Cardiac muscle cell (in vitro differentiated cells and primary cell): ENCODE measurements around the gene DOHH. TPM values are rescaled to one million over a fixed set of nuclear protein-coding genes. Genes with fewer than 3 reads are reported as not detected.

Experiments used
- DNase-seq, 2 donors: peaks; one replicate each; pipeline versions ENCODE4 v3.0.0 to v3.0.0-alpha.2; 2010 to 2017; ENCODE audit warnings: low read depth in 1 of 2, low spot score in 1 of 2
- H3K27ac ChIP-seq: fragments of 200-600 bp; sonication (generic); 2 replicates; pipeline ENCODE4 v1.5.1; 2016
- H3K27me3 ChIP-seq: fragments of 200-600 bp; sonication (generic); 2 replicates; pipeline ENCODE4 v1.6.0; 2016; ENCODE audit warnings: control low read depth
- H3K36me3 ChIP-seq: fragments of 200-600 bp; sonication (generic); 2 replicates; pipeline ENCODE4 v1.5.1; 2016; ENCODE audit warnings: control low read depth
- H3K4me1 ChIP-seq: fragments of 200-600 bp; sonication (generic); 2 replicates; pipeline ENCODE4 v1.8.1; 2017; ENCODE audit warnings: low read depth, mild to moderate bottlenecking, mixed run types
- H3K4me3 ChIP-seq: fragments of 200-600 bp; sonication (generic); 2 replicates; pipeline ENCODE4 v1.5.1; 2016; ENCODE audit warnings: mild to moderate bottlenecking
- H3K9me3 ChIP-seq: fragments of 200-600 bp; sonication (generic); 2 replicates; pipeline ENCODE4 v1.5.1; 2017; ENCODE audit warnings: low read depth, mild to moderate bottlenecking, control low read depth
- polyA plus RNA-seq: library from polyadenylated mRNA; unstranded; fragments of >200 nt; fragmentation: Nextera tagmentation; extraction: Ambion mirVana; gene quantifications from 2 replicates; pipeline ENCODE4 v1.2.1, GENCODE V29; 2016
- total RNA-seq: library from RNA; depleted of rRNA; stranded (reverse); fragments of >200 nt; gene quantifications from 2 replicates; pipeline ENCODE4 v1.2.3, GENCODE V29; 2016
- TF ChIP-seq, protein P1 (sequence below): IDR thresholded peaks from 2 replicates; pipeline ENCODE4 v1.5.1; 2012; ENCODE audit warnings: low read depth, mild to moderate bottlenecking, low read length

DOHH gene
- total and polyA plus RNA-seq, 2 experiments from 2014 or later: 16.2 to 21.0 TPM

DNA sequence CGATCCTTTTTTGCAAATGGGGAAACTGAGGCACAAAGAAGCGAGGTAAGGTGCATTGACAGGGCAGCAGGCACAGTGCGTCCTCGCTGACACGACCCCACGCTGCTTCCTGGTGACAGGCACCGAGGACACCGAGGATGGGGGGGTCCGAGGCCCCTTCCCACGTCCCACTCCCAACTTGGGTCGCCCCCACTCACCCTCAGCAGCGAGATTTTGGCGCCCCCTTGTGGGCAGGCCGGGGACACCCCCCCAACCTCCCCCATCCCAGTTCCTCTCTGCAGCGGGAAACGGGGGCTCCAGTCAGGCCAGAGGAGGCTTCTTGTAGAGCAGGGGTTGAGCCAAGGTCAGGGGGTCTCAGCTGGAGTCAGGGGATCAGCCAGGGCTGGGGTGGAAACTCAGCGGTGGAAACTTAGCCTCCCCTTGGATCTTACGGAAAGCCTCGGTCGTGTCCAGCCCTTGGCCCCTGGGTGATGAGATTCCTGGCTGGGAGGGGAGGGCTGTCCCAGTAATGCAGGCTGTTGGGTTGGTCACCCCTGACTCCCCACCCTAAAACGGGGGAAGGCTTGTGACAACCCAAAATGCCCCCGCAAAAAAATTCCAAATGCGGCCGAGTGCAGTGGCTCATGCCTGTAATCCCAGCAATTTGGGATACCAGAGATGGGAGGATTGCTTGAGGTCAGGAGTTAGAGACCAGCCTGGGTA lies 28.4 kb downstream of the DOHH start:
- no peaks in the 10 kb centered on the region for H3K4me1 ChIP-seq
- no peak overlapping the region for H3K27ac ChIP-seq
- H3K27me3 ChIP-seq: no peaks in the 10 kb centered on the region
- no peak overlapping the region for H3K4me3 ChIP-seq
- peak; percentile 28 to 53 for DNase-seq
- H3K36me3 ChIP-seq: no peaks in the 10 kb centered on the region
- TF ChIP-seq, protein P1, sequence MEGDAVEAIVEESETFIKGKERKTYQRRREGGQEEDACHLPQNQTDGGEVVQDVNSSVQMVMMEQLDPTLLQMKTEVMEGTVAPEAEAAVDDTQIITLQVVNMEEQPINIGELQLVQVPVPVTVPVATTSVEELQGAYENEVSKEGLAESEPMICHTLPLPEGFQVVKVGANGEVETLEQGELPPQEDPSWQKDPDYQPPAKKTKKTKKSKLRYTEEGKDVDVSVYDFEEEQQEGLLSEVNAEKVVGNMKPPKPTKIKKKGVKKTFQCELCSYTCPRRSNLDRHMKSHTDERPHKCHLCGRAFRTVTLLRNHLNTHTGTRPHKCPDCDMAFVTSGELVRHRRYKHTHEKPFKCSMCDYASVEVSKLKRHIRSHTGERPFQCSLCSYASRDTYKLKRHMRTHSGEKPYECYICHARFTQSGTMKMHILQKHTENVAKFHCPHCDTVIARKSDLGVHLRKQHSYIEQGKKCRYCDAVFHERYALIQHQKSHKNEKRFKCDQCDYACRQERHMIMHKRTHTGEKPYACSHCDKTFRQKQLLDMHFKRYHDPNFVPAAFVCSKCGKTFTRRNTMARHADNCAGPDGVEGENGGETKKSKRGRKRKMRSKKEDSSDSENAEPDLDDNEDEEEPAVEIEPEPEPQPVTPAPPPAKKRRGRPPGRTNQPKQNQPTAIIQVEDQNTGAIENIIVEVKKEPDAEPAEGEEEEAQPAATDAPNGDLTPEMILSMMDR: peak; percentile 88
- no peaks in the 10 kb centered on the region for H3K9me3 ChIP-seq

DNA sequence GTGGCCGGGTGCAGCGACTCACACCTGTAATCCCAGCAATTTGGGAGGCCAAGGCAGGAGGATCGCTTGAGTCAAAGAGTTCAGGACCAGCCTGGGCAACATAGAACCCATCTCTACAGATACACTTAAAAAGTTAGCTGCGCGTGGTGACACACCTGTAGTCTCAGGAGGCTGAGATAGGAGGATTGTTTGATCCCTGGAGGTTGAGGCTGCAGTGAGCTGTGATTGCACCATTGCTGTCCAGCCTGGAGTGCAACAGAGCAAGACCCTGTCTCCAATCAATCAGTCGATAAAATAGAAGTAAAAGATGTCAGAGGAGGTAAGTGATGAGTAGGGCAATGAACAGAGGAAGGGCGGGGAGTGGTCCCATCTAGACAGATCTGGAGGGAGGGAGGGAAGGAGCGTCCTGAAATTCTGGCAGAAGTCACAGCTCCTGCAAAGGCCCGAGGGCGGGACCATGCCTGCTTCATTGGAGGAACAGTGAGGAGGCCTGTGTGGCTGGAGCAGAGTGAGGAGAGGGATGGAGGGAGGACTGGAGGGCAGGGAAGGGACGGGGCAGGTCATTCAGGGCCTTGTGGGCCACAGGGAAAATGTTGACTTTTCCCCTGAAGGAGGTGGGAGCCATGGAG lies 29.9 kb downstream of the DOHH start:
- H3K36me3 ChIP-seq: no peaks in the 10 kb centered on the region
- H3K27me3 ChIP-seq: no peaks in the 10 kb centered on the region
- H3K9me3 ChIP-seq: no peaks in the 10 kb centered on the region
- TF ChIP-seq, protein P1: no peak
- DNase-seq: peak in 1 of 2 donors; percentile 25
- no peak overlapping the region for H3K4me3 ChIP-seq
- no peak overlapping the region for H3K27ac ChIP-seq
- H3K4me1 ChIP-seq: no peaks in the 10 kb centered on the region

DNA sequence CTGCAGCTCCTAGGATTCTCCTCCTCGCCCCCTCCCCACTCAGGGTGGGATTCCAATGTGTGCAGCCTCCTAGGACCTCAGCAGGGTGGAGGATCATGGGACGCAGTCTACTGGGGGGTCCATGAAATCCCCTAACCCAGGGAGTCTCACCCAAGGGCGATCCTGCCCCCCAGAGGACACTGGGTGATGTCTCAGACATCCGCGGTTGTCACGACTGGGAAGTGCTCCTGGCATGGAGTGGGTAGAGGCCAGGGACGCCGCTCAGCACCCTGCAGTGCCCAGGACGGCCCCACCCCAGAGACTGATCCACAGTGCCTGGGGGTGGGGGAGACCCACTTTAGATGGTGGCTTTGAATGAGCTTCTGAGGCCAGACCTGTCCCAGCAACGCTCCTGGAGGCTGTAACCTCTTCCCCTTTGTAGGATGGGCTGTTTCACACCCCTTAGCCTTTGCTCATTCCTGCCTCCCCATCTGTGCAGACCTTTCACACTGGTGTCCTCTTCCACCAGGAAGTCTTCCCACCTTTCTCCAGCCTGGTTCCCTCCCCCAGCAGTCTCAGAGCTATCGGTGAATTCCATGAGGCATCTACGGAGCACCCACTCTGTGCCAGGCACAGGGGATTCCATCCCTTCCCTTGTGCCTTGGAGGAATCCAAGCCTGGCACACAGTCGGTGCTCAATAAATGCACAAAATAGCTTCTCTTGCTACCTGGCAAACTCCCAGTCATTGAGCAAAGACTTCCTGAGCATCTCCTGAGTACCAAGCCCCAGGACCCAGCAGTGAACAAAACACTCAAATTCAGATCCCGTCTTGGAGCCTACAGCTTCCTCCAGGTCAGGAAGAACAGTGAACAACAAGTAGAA lies 30.6 kb downstream of the DOHH start:
- Histone ChIP-seq H3K4me1 (no peaks in the 10 kb centered on the region), H3K27me3 (no peaks in the 10 kb centered on the region), H3K4me3 (no peak overlapping the region), H3K9me3 (no peaks in the 10 kb centered on the region), H3K36me3 (no peaks in the 10 kb centered on the region), H3K27ac (no peak overlapping the region)
- DNase-seq: no peak
- TF ChIP-seq, protein P1: peak; percentile 20

DNA sequence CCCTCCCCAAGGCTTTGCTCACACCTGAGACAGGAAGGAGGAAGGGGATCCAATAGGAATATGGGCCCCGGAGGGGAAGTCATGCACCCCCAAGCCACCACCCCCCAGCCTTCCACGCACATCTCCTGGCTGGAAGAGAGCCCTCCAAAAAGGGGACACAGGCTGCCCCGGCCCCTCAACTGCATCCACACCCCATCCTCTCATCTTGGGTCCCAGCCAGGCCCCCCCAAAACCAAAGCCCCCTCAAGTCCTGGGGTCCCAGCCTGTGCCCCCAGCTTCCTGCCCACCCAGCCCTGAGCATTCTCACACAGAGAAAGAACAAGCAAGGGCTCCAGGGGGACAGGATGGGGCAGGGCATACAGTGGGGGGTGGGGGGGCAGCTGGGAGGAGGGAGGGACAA lies 32.3 kb downstream of the DOHH start:
- no peaks in the 10 kb centered on the region for H3K36me3 ChIP-seq
- peaks cover 10% of the 10 kb centered on the region for H3K4me1 ChIP-seq
- peaks cover 16% of the 10 kb centered on the region for H3K27me3 ChIP-seq
- no peak overlapping the region for H3K4me3 ChIP-seq
- no peak for DNase-seq
- H3K9me3 ChIP-seq: no peaks in the 10 kb centered on the region
- no peak overlapping the region for H3K27ac ChIP-seq
- TF ChIP-seq, protein P1: no peak

DNA sequence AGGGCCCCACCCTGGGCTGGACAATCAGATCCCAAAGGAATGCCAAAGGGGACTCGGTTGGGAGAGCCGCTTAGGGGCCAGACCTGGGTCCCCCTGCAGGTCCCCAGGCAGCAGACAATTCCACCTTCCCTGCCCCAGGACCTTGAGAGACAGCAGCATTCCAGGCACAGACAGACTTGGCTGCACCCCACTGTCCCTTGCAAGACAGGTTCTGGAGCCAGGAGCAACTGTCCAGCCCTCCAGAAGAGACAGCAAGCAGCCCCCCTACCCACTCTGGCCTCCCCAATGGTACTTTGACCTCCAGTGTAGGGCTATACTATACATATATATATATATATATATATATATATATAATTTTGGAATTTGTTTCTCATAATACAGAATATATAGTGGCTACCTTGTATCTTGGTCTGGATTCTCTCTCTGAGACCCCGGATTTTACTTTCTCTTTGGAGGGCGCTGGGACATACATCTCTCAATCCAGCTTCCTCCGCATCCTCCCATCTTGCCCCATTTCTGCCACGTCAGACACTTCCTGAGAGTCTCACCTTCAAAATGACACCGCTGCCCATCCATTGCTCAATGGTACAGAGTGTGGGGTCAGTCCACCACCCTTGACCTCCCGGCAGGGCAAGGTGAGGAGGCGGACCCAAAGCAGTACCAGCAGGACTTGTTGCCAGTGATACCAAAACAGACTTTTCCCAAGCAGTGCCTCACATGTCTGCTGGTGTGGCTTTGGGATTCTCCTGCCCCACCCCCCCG lies 32.9 kb downstream of the DOHH start:
- TF ChIP-seq, protein P1: no peak
- H3K4me3 ChIP-seq: no peak overlapping the region
- no peak for DNase-seq
- peaks cover 22% of the 10 kb centered on the region for H3K27me3 ChIP-seq
- peaks cover 13% of the 10 kb centered on the region for H3K4me1 ChIP-seq
- no peak overlapping the region for H3K27ac ChIP-seq
- no peaks in the 10 kb centered on the region for H3K36me3 ChIP-seq
- H3K9me3 ChIP-seq: no peaks in the 10 kb centered on the region
